GM18520 (cell line): ENCODE results near the gene KCNA1.

Source experiments
- ATAC-seq: cut with Tn5 transposase; IDR thresholded peaks from one replicate; pipeline ENCODE4 v1.9.1; 2021; ENCODE audit not compliant: unreplicated experiment

The KCNA1 gene

GRCh38 chr12:4910502-4911315 lies 1.0 kb downstream of the KCNA1 start:
- no peak for ATAC-seq

GRCh38 chr12:4911316-4911994 lies 1.8 kb downstream of the KCNA1 start:
- no peak for ATAC-seq

GRCh38 chr12:4914720-4915119 lies 5.0 kb downstream of the KCNA1 start:
- ATAC-seq: no peak

- no peak for ATAC-seq
These were observed 6.0 kb downstream of the KCNA1 start for GRCh38 chr12:4915752-4916151.

- ATAC-seq: no peak
These were observed 9.4 kb downstream of the KCNA1 start for GRCh38 chr12:4918950-4919660.

- no peak for ATAC-seq
These were observed 22.9 kb downstream of the KCNA1 start for GRCh38 chr12:4932576-4932975.

- ATAC-seq: no peak
These were observed 23.7 kb downstream of the KCNA1 start for GRCh38 chr12:4933411-4933810.

GRCh38 chr12:4934407-4935035 lies 24.8 kb downstream of the KCNA1 start:
- ATAC-seq: no peak

- no peak for ATAC-seq
These were observed 29.2 kb downstream of the KCNA1 start for GRCh38 chr12:4938900-4939299.

GRCh38 chr12:4939418-4940023 lies 29.8 kb downstream of the KCNA1 start:
- ATAC-seq: no peak

- ATAC-seq: no peak
These were observed 33.6 kb downstream of the KCNA1 start for GRCh38 chr12:4943067-4943937.

GRCh38 chr12:4943938-4944284 lies 34.2 kb downstream of the KCNA1 start:
- no peak for ATAC-seq

GRCh38 chr12:4947253-4947652 lies 37.5 kb downstream of the KCNA1 start:
- ATAC-seq: no peak

GRCh38 chr12:4951083-4951482 lies 41.4 kb downstream of the KCNA1 start:
- ATAC-seq: no peak

- no peak for ATAC-seq
These were observed 41.9 kb downstream of the KCNA1 start for GRCh38 chr12:4951601-4952000.

GRCh38 chr12:4954621-4955354 lies 45.1 kb downstream of the KCNA1 start:
- ATAC-seq: no peak

GRCh38 chr12:4956054-4956453 lies 46.3 kb downstream of the KCNA1 start:
- ATAC-seq: no peak

GRCh38 chr12:4956968-4957367 lies 47.3 kb downstream of the KCNA1 start:
- no peak for ATAC-seq

- no peak for ATAC-seq
These were observed 48.1 kb downstream of the KCNA1 start for GRCh38 chr12:4957761-4958160.
